Tibial nerve (tissue), 4 donors: ENCODE data around the gene GPX5. TPM values are rescaled to one million over a fixed set of nuclear protein-coding genes. Genes with fewer than 3 reads are reported as not detected.

ENCODE experiments used
- DNase-seq, 2 donors: peaks; one replicate each; pipeline ENCODE4 v3.0.0-alpha.2; 2019; ENCODE audit warnings: low spot score in 2 of 2
- H3K27ac ChIP-seq, 4 donors: fragments of 200-600 bp; sonication (generic) in 3 of 4; one replicate each; pipeline ENCODE4 v1.5.1; 2017 to 2019; ENCODE audit warnings: mild to moderate bottlenecking in 1 of 4
- H3K27me3 ChIP-seq, 2 donors: fragments of 200-600 bp; sonication (generic) in 1 of 2; one replicate each; pipeline versions ENCODE4 v1.5.1 to v1.6.0; 2017 to 2019
- H3K36me3 ChIP-seq, 3 donors: fragments of 200-600 bp; sonication (generic); one replicate each; pipeline ENCODE4 v1.5.1; 2018 to 2019
- H3K4me1 ChIP-seq, 4 donors: fragments of 200-600 bp; sonication (generic) in 3 of 4; one replicate each; pipeline ENCODE4 v1.5.1; 2017 to 2019
- H3K4me3 ChIP-seq, 4 donors: fragments of 200-600 bp; sonication (generic) in 3 of 4; one replicate each; pipeline ENCODE4 v1.5.1; 2017 to 2019; ENCODE audit warnings: mild to moderate bottlenecking in 1 of 4, moderate library complexity in 1 of 4
- H3K9me3 ChIP-seq, 4 donors: fragments of 200-600 bp; sonication (generic) in 3 of 4; one replicate each; pipeline ENCODE4 v1.5.1; 2017 to 2019
- EP300 ChIP-seq, 2 donors: sonication (generic); formaldehyde crosslinking; IDR thresholded peaks; one replicate each; pipeline ENCODE4 v1.6.1; 2017; ENCODE audit warnings: antibody characterized with exemption in 2 of 2, mild to moderate bottlenecking in 1 of 2
- POLR2A ChIP-seq, 2 donors: fragments of 450-650 bp; IDR thresholded peaks; one replicate each; pipeline ENCODE4 v1.6.1; 2017; ENCODE audit warnings: antibody characterized with exemption in 2 of 2, mild to moderate bottlenecking in 2 of 2, moderate library complexity in 2 of 2
- WGBS, 2 donors: methylation state at CpG; one replicate each; pipeline ENCODE4 v1.1.5; 2018; 5-methylcytosine and 5-hydroxymethylcytosine counted together
- total RNA-seq, 4 donors: library from RNA; depleted of rRNA; stranded (reverse); fragments of >200 nt; gene quantifications; one replicate each; pipeline ENCODE4 v1.1.0, GENCODE V29; 2016
- TF ChIP-seq, protein P1 (sequence below), 5 experiments: fragments of 200-600 bp in 3 of 5; fragments of 450-650 bp in 2 of 5; sonication (generic) in 3 of 5; IDR thresholded peaks; one replicate each; pipeline ENCODE4 v1.5.1; 2016 to 2019; ENCODE audit warnings: antibody characterized with exemption in 5 of 5, mild to moderate bottlenecking in 3 of 5, moderate library complexity in 2 of 5

The GPX5 gene
- total RNA-seq, 4 donors from 2014 or later: not detected

DNA sequence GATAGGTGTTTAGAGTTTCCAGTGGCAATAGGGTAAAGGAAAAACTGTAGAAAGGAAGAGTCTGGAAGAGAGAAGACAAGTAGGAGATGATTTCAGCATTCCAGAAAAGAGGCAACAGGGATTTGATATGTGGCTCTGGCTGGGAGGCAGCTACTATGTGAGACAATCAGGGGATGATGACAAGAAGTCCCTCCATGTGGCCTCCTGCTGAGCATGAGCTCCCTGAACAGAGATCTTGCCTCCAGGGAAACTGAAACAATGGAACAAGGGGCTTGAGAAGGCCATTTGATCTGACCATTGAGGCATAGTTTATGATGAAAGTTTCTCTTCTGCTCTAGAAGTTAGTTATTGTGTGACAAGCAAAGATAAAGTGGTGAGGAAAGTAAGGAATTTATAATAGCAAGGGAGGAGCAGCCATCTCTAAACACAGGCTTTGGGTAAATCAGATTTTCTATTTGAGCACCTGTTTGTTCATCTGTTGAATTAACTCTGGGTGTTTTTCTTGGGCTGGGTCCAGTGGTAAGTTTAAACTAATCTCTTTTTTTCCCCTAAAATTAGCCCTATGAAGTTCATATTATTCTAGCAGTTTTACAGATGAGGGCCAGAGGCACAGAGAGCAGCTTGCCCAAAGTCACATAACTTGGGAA, 3.0 kb upstream of the GPX5 start:
- H3K27ac ChIP-seq: no peak overlapping the region
- H3K36me3 ChIP-seq: no peaks in the 10 kb centered on the region
- H3K4me1 ChIP-seq: no peaks in the 10 kb centered on the region
- H3K4me3 ChIP-seq: no peak overlapping the region
- DNase-seq: no peak
- peaks cover 0 to 12% of the 10 kb centered on the region in 2 donors for H3K27me3 ChIP-seq
- no peak for TF ChIP-seq EP300 (IDR thresholded peaks at IDR 0.05)
- TF ChIP-seq, protein P1, sequence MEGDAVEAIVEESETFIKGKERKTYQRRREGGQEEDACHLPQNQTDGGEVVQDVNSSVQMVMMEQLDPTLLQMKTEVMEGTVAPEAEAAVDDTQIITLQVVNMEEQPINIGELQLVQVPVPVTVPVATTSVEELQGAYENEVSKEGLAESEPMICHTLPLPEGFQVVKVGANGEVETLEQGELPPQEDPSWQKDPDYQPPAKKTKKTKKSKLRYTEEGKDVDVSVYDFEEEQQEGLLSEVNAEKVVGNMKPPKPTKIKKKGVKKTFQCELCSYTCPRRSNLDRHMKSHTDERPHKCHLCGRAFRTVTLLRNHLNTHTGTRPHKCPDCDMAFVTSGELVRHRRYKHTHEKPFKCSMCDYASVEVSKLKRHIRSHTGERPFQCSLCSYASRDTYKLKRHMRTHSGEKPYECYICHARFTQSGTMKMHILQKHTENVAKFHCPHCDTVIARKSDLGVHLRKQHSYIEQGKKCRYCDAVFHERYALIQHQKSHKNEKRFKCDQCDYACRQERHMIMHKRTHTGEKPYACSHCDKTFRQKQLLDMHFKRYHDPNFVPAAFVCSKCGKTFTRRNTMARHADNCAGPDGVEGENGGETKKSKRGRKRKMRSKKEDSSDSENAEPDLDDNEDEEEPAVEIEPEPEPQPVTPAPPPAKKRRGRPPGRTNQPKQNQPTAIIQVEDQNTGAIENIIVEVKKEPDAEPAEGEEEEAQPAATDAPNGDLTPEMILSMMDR (IDR thresholded peaks at IDR 0.05): no peak
- TF ChIP-seq POLR2A (IDR thresholded peaks at IDR 0.05): no peak
- no peaks in the 10 kb centered on the region for H3K9me3 ChIP-seq

DNA sequence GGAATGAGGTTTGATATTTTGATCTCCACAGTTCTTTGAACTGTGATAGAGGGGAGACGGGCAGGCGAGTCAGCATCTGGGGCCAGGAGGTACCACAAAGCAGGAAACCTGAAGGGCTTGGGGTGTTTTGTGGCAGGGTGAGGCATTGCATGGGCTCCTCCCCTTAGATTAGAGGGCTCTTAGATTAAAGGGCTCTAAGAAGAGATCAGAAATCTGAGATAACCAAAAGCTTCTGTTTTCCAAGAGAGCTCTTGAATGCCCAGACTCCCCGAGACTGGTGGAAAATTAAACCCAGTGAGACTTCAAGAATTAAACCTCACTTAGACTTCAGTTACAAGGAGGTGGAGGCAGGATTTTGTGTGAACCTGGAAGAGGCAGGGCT, 2.4 kb upstream of the GPX5 start:
- no peaks in the 10 kb centered on the region for H3K36me3 ChIP-seq
- no peak overlapping the region for H3K4me3 ChIP-seq
- no peaks in the 10 kb centered on the region for H3K9me3 ChIP-seq
- H3K27me3 ChIP-seq: peaks cover 0 to 12% of the 10 kb centered on the region in 2 donors
- TF ChIP-seq POLR2A (IDR thresholded peaks at IDR 0.05): no peak
- TF ChIP-seq, protein P1 (IDR thresholded peaks at IDR 0.05): no peak
- no peak for TF ChIP-seq EP300 (IDR thresholded peaks at IDR 0.05)
- no peaks in the 10 kb centered on the region for H3K4me1 ChIP-seq
- WGBS, 2 donors: 36 to 38% methylated on average over 3 of the region's 3 CpGs
- H3K27ac ChIP-seq: no peak overlapping the region
- DNase-seq: no peak

DNA sequence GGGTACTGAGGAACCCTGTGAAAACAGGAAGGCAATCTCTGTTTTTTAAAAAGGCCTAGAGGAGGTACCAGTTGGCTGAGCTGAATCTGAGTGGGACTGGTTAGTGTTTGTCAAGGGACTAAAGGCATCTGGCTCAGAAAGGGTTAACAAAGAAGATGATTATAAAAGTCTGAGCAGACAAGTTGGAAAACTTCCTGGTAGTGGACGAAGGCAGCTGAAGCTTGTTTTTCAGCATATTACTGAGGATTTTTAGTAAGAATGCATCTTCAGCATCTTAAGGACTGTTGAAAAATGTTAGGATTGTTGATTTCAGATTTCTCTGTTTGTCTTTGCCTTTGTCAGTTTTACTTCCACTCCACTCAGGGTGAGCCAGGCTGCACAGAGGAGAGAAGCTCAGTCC, 5.1 kb downstream of the GPX5 start:
- DNase-seq: no peak
- no peak overlapping the region for H3K27ac ChIP-seq
- WGBS, 2 donors: 4 to 8% methylated on average over 1 of the region's 1 CpG
- TF ChIP-seq EP300 (IDR thresholded peaks at IDR 0.05): no peak
- TF ChIP-seq POLR2A (IDR thresholded peaks at IDR 0.05): no peak
- TF ChIP-seq, protein P1 (IDR thresholded peaks at IDR 0.05): no peak
- H3K4me1 ChIP-seq: no peaks in the 10 kb centered on the region
- peaks cover 0 to 15% of the 10 kb centered on the region in 2 donors for H3K27me3 ChIP-seq
- no peaks in the 10 kb centered on the region for H3K9me3 ChIP-seq
- H3K4me3 ChIP-seq: no peak overlapping the region
- no peaks in the 10 kb centered on the region for H3K36me3 ChIP-seq

DNA sequence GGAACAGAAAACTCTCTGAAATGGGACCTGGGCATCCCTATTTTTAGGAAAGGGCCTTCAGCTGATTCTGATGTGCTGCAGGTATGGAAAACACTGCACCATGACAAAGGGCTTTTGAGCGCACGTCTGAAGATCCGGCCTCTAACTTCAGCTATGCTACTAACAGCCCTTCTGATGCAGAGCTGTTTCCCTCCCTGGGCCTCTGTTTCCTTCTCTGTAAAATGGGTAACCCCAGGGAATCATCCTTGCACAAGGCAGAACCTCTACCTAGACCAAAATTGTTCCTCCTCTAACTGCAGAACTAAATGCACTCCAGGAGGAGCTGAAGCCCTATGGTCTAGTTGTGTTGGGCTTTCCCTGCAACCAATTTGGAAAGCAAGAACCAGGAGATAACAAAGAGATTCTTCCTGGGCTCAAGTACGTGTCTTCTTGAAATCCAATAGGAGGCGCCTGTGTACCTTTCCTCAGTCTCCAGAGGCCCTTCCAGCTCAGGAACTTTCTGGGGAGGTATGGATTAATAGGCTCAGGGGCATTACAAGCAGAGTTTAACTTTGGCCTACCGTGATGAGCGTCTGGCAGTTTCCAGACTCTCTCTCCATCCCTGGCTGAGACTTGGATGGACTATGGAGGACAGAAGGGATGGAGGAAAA, 5.9 kb downstream of the GPX5 start:
- H3K4me1 ChIP-seq: no peaks in the 10 kb centered on the region
- DNase-seq: no peak
- H3K4me3 ChIP-seq: no peak overlapping the region
- no peak overlapping the region for H3K27ac ChIP-seq
- 59 to 62% methylated on average over 7 of the region's 7 CpGs for WGBS, 2 donors
- no peaks in the 10 kb centered on the region for H3K36me3 ChIP-seq
- peaks cover 0 to 10% of the 10 kb centered on the region in 2 donors for H3K27me3 ChIP-seq
- TF ChIP-seq, protein P1 (IDR thresholded peaks at IDR 0.05): no peak
- no peak for TF ChIP-seq EP300 (IDR thresholded peaks at IDR 0.05)
- no peak for TF ChIP-seq POLR2A (IDR thresholded peaks at IDR 0.05)
- H3K9me3 ChIP-seq: no peaks in the 10 kb centered on the region

DNA sequence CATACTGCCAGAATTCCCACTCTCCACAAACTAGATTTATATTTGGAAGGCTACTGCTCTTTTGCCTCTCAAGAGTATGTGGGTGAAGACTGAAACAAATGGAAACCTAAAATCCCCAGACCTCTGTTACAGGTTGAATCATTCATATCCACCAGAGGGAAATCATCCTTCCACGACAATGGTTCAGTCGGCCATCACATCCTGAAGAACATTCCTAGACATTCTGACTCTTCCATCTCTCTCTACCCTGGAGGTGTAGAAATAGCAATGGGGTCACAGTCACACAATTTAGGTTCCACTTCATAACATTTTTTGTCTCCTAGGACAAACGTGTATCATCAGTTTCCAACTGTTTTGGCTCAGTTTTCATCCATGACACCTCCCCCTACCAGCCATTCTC, 8.6 kb downstream of the GPX5 start:
- Histone ChIP-seq H3K36me3 (no peaks in the 10 kb centered on the region), H3K27me3 (peaks cover 0 to 21% of the 10 kb centered on the region in 2 donors), H3K4me3 (no peak overlapping the region), H3K27ac (no peak overlapping the region), H3K9me3 (no peaks in the 10 kb centered on the region), H3K4me1 (peaks cover 0 to 4% (median 0%) of the 10 kb centered on the region in 4 donors)
- TF ChIP-seq, protein P1 (IDR thresholded peaks at IDR 0.05): no peak
- no peak for TF ChIP-seq EP300 (IDR thresholded peaks at IDR 0.05)
- no peak for TF ChIP-seq POLR2A (IDR thresholded peaks at IDR 0.05)
- DNase-seq: no peak
- WGBS, 2 donors: 69 to 71% methylated on average over 3 of the region's 3 CpGs
